Suprapubic skin (tissue), 4 donors: ENCODE data around the gene CNOT11. TPM values are rescaled to one million over a fixed set of nuclear protein-coding genes. Genes with fewer than 3 reads are reported as not detected.

Source experiments
- DNase-seq, 2 donors: peaks; one replicate each; pipeline ENCODE4 v3.0.0-alpha.2; 2019; ENCODE audit warnings: low spot score in 2 of 2
- H3K27ac ChIP-seq: fragments of 200-600 bp; sonication (generic); one replicate; pipeline ENCODE4 v1.5.1; 2019
- H3K27me3 ChIP-seq: fragments of 200-600 bp; sonication (generic); one replicate; pipeline ENCODE4 v1.5.1; 2019
- H3K36me3 ChIP-seq: fragments of 200-600 bp; sonication (generic); one replicate; pipeline ENCODE4 v1.5.1; 2019
- H3K4me1 ChIP-seq: fragments of 200-600 bp; sonication (generic); one replicate; pipeline ENCODE4 v1.5.1; 2019
- H3K4me3 ChIP-seq: fragments of 200-600 bp; sonication (generic); one replicate; pipeline ENCODE4 v1.5.1; 2019; ENCODE audit warnings: mild to moderate bottlenecking
- H3K9me3 ChIP-seq: fragments of 200-600 bp; sonication (generic); one replicate; pipeline ENCODE4 v1.5.1; 2019
- CTCF ChIP-seq, 2 donors: fragments of 200-600 bp in 1 of 2; fragments of 450-650 bp in 1 of 2; sonication (generic) in 1 of 2; IDR thresholded peaks; one replicate each; pipeline ENCODE4 v1.5.1; 2016 to 2019; ENCODE audit warnings: antibody characterized with exemption in 2 of 2, mild to moderate bottlenecking in 1 of 2, moderate library complexity in 1 of 2
- EP300 ChIP-seq: sonication (generic); formaldehyde crosslinking; IDR thresholded peaks from one replicate; pipeline ENCODE4 v1.6.1; 2017; ENCODE audit warnings: antibody characterized with exemption
- POLR2A ChIP-seq, 2 donors: fragments of 450-650 bp; IDR thresholded peaks; one replicate each; pipeline ENCODE4 v1.6.1; 2017; ENCODE audit warnings: antibody characterized with exemption in 2 of 2, mild to moderate bottlenecking in 2 of 2, moderate library complexity in 2 of 2
- POLR2AphosphoS5 ChIP-seq, 3 donors: sonication (generic); formaldehyde crosslinking; IDR thresholded peaks; one replicate each; pipeline ENCODE4 v1.6.1; 2017; ENCODE audit warnings: antibody characterized with exemption in 3 of 3
- WGBS: methylation state at CpG from one replicate; pipeline ENCODE4 v1.1.5; 2018; 5-methylcytosine and 5-hydroxymethylcytosine counted together
- total RNA-seq, 4 donors: library from RNA; depleted of rRNA; stranded (reverse); fragments of >200 nt; gene quantifications; one replicate each; pipeline ENCODE4 v1.1.0, GENCODE V29; 2016

The CNOT11 gene
- total RNA-seq, 4 donors from 2014 or later, result 24.9 to 32.7 (median 28.6) TPM

DNA sequence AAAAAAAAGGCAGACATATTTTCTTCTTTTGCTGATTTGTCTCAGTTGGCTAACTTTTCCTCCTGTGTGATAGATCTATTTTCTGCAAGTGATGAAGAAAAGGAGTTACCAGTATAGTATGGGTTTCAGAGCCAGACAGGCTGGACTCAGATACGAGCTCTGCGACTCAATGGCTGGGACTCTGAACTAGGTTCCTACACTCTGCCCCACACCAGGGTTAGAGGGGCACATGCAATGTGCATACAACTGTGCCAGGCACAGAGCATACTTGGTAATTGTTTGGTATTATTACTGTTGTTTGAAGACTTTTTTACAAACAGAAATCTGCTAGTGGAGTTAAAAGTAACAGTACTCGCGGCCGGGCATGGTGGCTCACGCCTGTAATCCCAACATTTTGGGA, 34.0 kb downstream of the CNOT11 start:
- no peaks in the 10 kb centered on the region for H3K27me3 ChIP-seq
- H3K36me3 ChIP-seq, result peaks cover 74% of the 10 kb centered on the region
- WGBS, result 98% methylated on average over 6 of the region's 6 CpGs
- H3K4me3 ChIP-seq, result no peak overlapping the region
- TF ChIP-seq POLR2A (IDR thresholded peaks at IDR 0.05) (no peak), CTCF (IDR thresholded peaks at IDR 0.05) (no peak), POLR2AphosphoS5 (IDR thresholded peaks at IDR 0.05) (no peak), EP300 (no peak)
- no peaks in the 10 kb centered on the region for H3K4me1 ChIP-seq
- no peak overlapping the region for H3K27ac ChIP-seq
- no peak for DNase-seq
- no peaks in the 10 kb centered on the region for H3K9me3 ChIP-seq

DNA sequence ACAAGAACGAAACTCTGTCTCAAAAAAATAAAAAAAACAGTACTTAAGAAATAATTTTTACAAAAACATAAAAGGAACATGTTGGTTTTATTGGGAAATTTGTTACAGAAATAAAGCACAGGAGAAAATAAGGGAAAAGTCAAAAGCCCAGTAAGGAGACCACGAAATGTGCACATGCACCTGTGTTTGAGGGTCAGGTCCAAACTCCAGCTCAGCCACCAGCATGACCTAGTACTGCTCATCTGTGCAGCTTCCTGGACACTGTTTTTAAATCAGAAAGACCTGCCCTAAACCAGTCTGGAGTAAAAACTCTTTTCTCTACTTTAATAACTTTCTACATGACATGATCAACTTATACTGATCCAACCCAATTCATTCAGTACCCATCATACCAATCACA, 34.6 kb downstream of the CNOT11 start:
- no peaks in the 10 kb centered on the region for H3K4me1 ChIP-seq
- no peak overlapping the region for H3K4me3 ChIP-seq
- peaks cover 74% of the 10 kb centered on the region for H3K36me3 ChIP-seq
- WGBS, result 98% methylated on average over 2 of the region's 2 CpGs
- DNase-seq, result no peak
- no peaks in the 10 kb centered on the region for H3K27me3 ChIP-seq
- TF ChIP-seq CTCF (IDR thresholded peaks at IDR 0.05), result no peak
- H3K27ac ChIP-seq, result no peak overlapping the region
- no peaks in the 10 kb centered on the region for H3K9me3 ChIP-seq

DNA sequence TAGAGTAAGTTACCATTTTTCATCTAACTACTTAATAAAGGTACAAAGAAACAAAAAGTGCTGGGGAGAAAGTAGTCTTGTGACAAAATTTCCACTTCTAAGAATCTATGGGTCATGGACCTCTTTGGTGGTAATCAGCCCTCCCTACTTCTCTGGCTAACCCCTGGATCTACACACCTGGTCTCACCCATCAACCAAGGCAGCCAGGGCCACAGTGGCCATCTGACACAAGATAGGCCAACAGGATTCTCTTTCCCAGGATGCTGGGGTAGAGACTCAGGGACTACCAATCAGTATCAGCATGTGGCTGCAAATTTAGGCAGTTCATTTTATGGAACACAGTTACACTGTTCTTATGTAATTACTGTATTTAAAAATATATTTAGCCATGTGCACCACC, 38.0 kb downstream of the CNOT11 start:
- Histone ChIP-seq H3K27me3 (no peaks in the 10 kb centered on the region), H3K4me3 (no peak overlapping the region), H3K4me1 (peaks cover 1% of the 10 kb centered on the region), H3K9me3 (no peaks in the 10 kb centered on the region), H3K36me3 (peaks cover 60% of the 10 kb centered on the region), H3K27ac (no peak overlapping the region)
- no peak for DNase-seq
- TF ChIP-seq POLR2AphosphoS5 (IDR thresholded peaks at IDR 0.05), result no peak
- no peak for TF ChIP-seq POLR2A (IDR thresholded peaks at IDR 0.05)
- TF ChIP-seq CTCF (IDR thresholded peaks at IDR 0.05), result no peak
- TF ChIP-seq EP300, result no peak

GRCh38 chr2:101291973-101292372, 39.3 kb downstream of the CNOT11 start:
- Histone ChIP-seq H3K27me3 (no peaks in the 10 kb centered on the region), H3K36me3 (peaks cover 47% of the 10 kb centered on the region), H3K4me3 (no peak overlapping the region), H3K9me3 (no peaks in the 10 kb centered on the region), H3K27ac (no peak overlapping the region), H3K4me1 (peaks cover 11% of the 10 kb centered on the region)
- no peak for DNase-seq
- WGBS, result 96% methylated on average over 3 of the region's 3 CpGs
- TF ChIP-seq CTCF (IDR thresholded peaks at IDR 0.05) (no peak), EP300 (no peak), POLR2A (IDR thresholded peaks at IDR 0.05) (no peak), POLR2AphosphoS5 (IDR thresholded peaks at IDR 0.05) (no peak)

DNA sequence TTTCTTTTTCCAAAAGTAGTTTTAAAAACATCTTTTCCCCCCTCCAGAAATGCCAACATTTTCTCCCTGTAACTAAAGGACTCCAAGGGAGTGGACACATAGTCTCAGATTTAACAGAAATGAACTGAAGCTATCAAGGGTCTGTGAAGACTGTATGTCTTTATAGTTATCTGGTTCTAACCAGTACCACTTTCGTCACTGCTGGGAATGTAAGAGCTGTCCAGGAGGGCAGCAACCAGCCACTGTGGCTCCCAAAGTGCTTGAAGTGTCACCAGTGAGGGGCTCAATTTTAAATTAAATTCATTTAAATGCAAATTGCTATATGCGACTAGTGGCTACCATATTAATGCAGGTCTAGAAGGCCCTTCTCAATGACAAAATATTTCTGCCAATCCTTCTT, 40.9 kb downstream of the CNOT11 start:
- Histone ChIP-seq H3K9me3 (no peaks in the 10 kb centered on the region), H3K4me1 (peaks cover 21% of the 10 kb centered on the region), H3K27ac (no peak overlapping the region), H3K27me3 (no peaks in the 10 kb centered on the region), H3K4me3 (no peak overlapping the region), H3K36me3 (peaks cover 32% of the 10 kb centered on the region)
- no peak for TF ChIP-seq POLR2AphosphoS5 (IDR thresholded peaks at IDR 0.05)
- TF ChIP-seq CTCF (IDR thresholded peaks at IDR 0.05), result no peak
- TF ChIP-seq EP300, result no peak
- no peak for TF ChIP-seq POLR2A (IDR thresholded peaks at IDR 0.05)
- no peak for DNase-seq
- 95% methylated on average over 2 of the region's 2 CpGs for WGBS
